Epithelial cell of esophagus (primary cell): ENCODE data around the gene NXN.
"Not testable (repeated sequence)": the region's sequence is repeated elsewhere in the genome, so short reads cannot be mapped to it uniquely, and the experiment has no call there.

ENCODE experiments used
- DNase-seq: peaks from one replicate; pipeline ENCODE4 v3.0.0; 2010; ENCODE audit warnings: low read depth
- H3K4me3 ChIP-seq: 2 replicates; pipeline ENCODE4 v1.5.1; 2011; ENCODE audit warnings: mild to moderate bottlenecking, low read length, control low read depth
- CTCF ChIP-seq: IDR thresholded peaks from 2 replicates; pipeline ENCODE4 v1.5.1; 2011; ENCODE audit warnings: low read depth, mild to moderate bottlenecking, low read length, control low read depth, inconsistent platforms; ENCODE audit not compliant: insufficient read depth; ENCODE audit errors: missing control alignments

NXN gene

GRCh38 chr17:1002412-1002753 lies 22.8 kb upstream of the NXN start:
- no peak overlapping the region for H3K4me3 ChIP-seq
- TF ChIP-seq CTCF, result no peak
- peak; percentile 22 for DNase-seq

GRCh38 chr17:1001640-1002411 lies 22.2 kb upstream of the NXN start:
- H3K4me3 ChIP-seq, result no peak overlapping the region

GRCh38 chr17:1000597-1001461 lies 21.3 kb upstream of the NXN start:
- TF ChIP-seq CTCF, result no peak
- peak; percentile 26 for DNase-seq

More at GRCh38 chr17:1001640-1002411, 22.2 kb upstream of the NXN start:
- peak; percentile 65 for DNase-seq
- TF ChIP-seq CTCF, result no peak

GRCh38 chr17:998111-998510 lies 18.5 kb upstream of the NXN start:
- DNase-seq, result no peak
- H3K4me3 ChIP-seq, result peak overlapping the region; percentile 100
- no peak for TF ChIP-seq CTCF

More at GRCh38 chr17:1000597-1001461, 21.3 kb upstream of the NXN start:
- H3K4me3 ChIP-seq, result no peak overlapping the region

GRCh38 chr17:996554-997344 lies 17.2 kb upstream of the NXN start, which contains the start of gene TIMM22:
Gene TIMM22, plus strand, starts transcription at chr17:997129. Its CDS starts 14 bp downstream, at chr17:997143.
- peak; percentile 98 for DNase-seq
- peak within 1 kb of the TSS; percentile 100 for H3K4me3 ChIP-seq
- TF ChIP-seq CTCF, result peak; percentile 70

- DNase-seq, H3K4me3 ChIP-seq: not testable (repeated sequence)
These were observed 15.7 kb upstream of the NXN start for GRCh38 chr17:995324-995723.

- DNase-seq, result no peak
- H3K4me3 ChIP-seq, result no peak overlapping the region
These were observed 13.4 kb upstream of the NXN start for GRCh38 chr17:992933-993332.

More at GRCh38 chr17:992933-993332, 13.4 kb upstream of the NXN start:
- no peak for TF ChIP-seq CTCF
